ENCODE results near the gene POLR3GL. TPM values are rescaled to one million over a fixed set of nuclear protein-coding genes. Genes with fewer than 3 reads are reported as not detected.

Gene POLR3GL
- total RNA-seq, 3 donors from 2014 or later, result 18.0 to 32.8 (median 18.1) TPM

Other genes starting within 250 kb of the POLR3GL start
- gene CD160, start 245.2 kb upstream of the POLR3GL start, total RNA-seq, result under 1 TPM in 2 of 3 donors, not detected in 1; 0.59 to 0.98 TPM
- gene RNF115, start 140.6 kb upstream of the POLR3GL start, total RNA-seq, result 10 to 100 TPM; 24.3 to 28.2 (median 26.1) TPM
- gene POLR3C, start 140.5 kb upstream of the POLR3GL start, total RNA-seq, result 10 to 100 TPM; 40.5 to 50.3 (median 40.6) TPM
- gene NUDT17, start 119.1 kb upstream of the POLR3GL start, total RNA-seq, result 1 to 10 TPM; 2.5 to 4.0 (median 3.3) TPM
- gene PIAS3, start 105.6 kb upstream of the POLR3GL start, total RNA-seq, result 10 to 100 TPM; 14.1 to 53.3 (median 31.8) TPM
- gene ANKRD35, start 78.8 kb upstream of the POLR3GL start, total RNA-seq, result 10 to 100 TPM in 1 of 3 donors, 1 to 10 TPM in 2; 6.4 to 10.2 (median 7.0) TPM
- 10 to 100 TPM in 2 of 3 donors, 1 to 10 TPM in 1; 3.2 to 74.9 (median 30.2) TPM for gene ITGA10, start 54.6 kb upstream of the POLR3GL start, total RNA-seq
- gene PEX11B, start 46.0 kb upstream of the POLR3GL start, total RNA-seq, result 10 to 100 TPM; 20.3 to 40.1 (median 22.0) TPM
- 100 to 1,000 TPM; 115 to 137 (median 128) TPM for gene RBM8A, start 37.2 kb upstream of the POLR3GL start, total RNA-seq
- 10 to 100 TPM; 18.1 to 28.5 (median 21.8) TPM for gene LIX1L, start 6.7 kb upstream of the POLR3GL start, total RNA-seq
- gene ANKRD34A, start 115 bp upstream of the POLR3GL start, total RNA-seq, result under 1 TPM; 0.16 to 0.98 (median 0.59) TPM
- 1,000 to 10,000 TPM; 2,506 to 3,955 (median 3,543) TPM for gene TXNIP, start 31.9 kb downstream of the POLR3GL start, total RNA-seq
- gene HJV, start 57.0 kb downstream of the POLR3GL start, total RNA-seq, result not detected
- 1 to 10 TPM; 1.3 to 3.6 (median 3.4) TPM for gene NBPF10, start 180.1 kb downstream of the POLR3GL start, total RNA-seq

All from breast epithelium (tissue), 3 donors.